GM08714 (cell line): Measurements from ENCODE around the gene PI4KB.
"Not testable (repeated sequence)": the region's sequence is repeated elsewhere in the genome, so short reads cannot be mapped to it uniquely, and the experiment has no call there.

Experiments used
- H3K4me3 ChIP-seq: fragments of 200-500 bp; sonication (Bioruptor generic); 2 replicates; pipeline ENCODE4 v1.5.1; 2014; ENCODE audit warnings: mild to moderate bottlenecking, low read length, inconsistent platforms
- ZNF274 ChIP-seq: IDR thresholded peaks from 2 replicates; pipeline ENCODE4 v1.6.1; 2012; ENCODE audit warnings: mild to moderate bottlenecking, low read depth, low read length

The PI4KB gene

DNA sequence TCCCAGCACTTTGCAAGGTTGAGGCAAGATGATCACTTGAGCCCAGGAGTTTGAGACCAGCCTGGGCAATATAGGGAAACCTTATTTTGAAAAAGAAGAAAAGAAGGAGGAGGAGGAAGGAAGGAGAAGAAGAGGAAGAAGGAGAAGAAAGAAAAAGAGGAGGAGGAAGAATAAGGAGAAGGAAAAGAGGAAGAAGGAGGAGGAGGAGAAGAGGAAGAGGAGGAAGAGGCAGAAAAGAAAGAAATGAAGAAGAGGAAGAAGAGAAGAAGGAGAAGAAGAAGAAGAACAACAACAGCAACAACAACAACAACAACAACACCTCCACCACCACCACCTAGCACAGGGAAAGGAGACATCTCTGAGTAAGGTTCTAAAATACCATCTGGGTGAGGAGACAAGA lies 34.7 kb upstream of the PI4KB start:
- H3K4me3 ChIP-seq = no peak overlapping the region
- TF ChIP-seq ZNF274 = no peak

- H3K4me3 ChIP-seq = no peak overlapping the region
- no peak for TF ChIP-seq ZNF274
Observed at GRCh38 chr1:151356696-151357095, 29.5 kb upstream of the PI4KB start.

DNA sequence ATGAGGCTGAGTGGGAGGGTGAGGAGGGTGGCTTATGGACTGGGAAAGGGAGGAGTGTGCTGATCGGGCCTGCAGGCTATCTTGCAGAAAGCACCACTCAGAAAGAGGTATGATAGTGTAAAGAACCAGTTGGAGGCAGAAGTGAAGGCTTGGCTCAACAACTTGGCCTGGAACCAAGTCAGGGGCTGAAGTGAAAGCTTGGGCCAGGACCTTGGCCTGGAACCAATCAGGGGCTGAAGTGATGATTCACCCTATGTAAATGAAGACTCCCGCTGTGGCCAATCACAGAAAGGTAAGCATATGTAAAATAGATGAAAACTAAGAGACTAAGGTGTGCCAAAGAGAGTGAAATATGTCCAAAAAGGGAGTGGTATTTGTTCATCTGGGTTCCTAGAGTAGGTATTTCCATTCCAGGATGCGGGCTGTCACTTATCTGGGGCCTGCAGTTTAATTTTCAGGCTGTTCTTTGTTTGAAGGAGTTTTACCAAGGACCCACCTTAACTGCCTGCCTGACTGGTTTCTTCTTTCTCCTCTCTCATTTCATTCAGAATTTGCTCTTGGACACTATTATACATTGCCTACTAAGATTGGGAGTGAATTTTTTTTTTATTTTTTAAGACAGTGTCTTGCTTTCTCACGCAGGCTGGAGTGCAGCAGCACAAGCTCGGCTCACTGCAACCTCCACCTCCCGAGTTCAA lies 25.0 kb upstream of the PI4KB start:
- TF ChIP-seq ZNF274 = no peak
- H3K4me3 ChIP-seq = no peak overlapping the region

GRCh38 chr1:151350323-151350722 lies 23.1 kb upstream of the PI4KB start:
- not testable (repeated sequence) for H3K4me3 ChIP-seq

- no peak for TF ChIP-seq ZNF274
- H3K4me3 ChIP-seq = peak overlapping the region; percentile 52; the same call in 1 of the 2 replicates
Observed at GRCh38 chr1:151347523-151348246, 20.5 kb upstream of the PI4KB start.

DNA sequence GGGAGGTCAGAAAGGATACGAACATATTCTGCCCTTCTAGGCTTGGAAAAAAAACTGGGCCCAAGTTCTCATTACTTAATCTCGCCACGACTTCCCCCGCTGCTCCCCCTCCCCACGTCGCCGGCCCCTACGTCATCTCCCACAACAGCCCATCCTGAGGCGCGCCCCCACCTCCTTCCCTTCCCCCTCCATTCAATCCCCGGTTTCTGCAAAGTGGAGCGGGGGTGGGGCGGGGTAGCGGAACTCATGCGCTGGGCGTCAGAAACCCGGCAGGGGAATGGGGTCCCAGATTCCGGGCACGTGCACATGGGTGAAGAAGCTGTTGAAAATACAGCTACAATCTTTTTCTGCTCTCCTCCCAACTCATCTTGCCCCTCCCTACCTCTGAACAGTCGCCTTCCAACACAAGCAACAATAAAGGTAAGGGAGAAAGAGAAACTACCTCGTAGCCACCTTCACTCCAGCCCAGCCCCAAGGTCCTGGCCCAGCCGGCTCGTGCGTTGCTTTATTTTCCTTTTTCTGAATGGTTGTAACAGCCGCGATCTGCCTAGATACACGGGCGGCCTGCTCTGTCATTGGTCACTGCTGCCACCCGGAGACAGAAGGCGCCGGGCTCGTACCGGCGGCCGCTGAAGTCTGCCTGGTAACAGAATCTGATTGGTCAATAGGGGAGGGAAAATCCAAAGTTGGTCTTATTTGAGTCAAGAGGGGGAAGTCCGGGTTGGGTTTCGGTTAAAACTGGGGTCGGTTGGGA lies 19.7 kb upstream of the PI4KB start, which contains the start of gene RFX5:
Gene RFX5, minus strand, starts transcription at position 484 of the 754 bp plus-strand sequence. CDS start 932 bp downstream, outside the sequence.
- peak within 1 kb of the TSS; percentile 78 for H3K4me3 ChIP-seq
- no peak for TF ChIP-seq ZNF274

DNA sequence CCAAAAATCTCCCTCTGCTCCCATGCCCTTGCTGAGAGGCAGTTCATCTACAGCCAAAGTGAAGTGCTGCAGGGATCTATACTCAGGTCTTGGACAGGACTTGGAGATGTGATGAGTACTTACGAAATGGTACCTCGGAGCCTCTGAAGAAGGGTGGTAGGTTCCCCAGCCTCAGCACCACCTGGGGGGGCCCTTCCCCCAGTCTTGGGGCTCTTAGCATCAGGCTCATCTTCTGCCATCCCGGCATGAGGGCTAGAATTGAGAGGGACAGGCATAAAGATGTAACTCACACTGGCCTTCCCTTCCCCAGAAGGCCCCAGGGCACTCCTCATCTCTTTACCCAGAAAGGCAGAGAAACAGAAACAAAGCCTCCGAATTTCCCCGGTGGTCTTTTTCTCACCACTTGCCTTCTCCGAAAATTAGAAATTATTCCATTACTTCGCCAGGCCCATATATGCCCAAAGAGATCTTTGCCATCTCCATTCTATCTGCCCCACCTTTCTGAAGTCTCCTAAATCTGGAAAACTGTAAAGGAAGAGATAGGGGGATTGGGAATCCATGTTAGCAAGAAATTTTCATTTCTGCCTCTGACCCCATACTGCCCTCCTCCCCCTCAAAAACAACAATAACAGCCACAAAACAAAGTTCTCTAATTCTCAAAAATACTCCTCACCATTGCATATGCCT lies 19.0 kb upstream of the PI4KB start:
- no peak for TF ChIP-seq ZNF274

GRCh38 chr1:151344291-151344690 lies 17.1 kb upstream of the PI4KB start:
- H3K4me3 ChIP-seq = no peak overlapping the region
- no peak for TF ChIP-seq ZNF274

More for the DNA sequence above, 19.0 kb upstream of the PI4KB start:
- H3K4me3 ChIP-seq = peak overlapping the region; percentile 78

GRCh38 chr1:151343587-151343986 lies 16.4 kb upstream of the PI4KB start:
- no peak overlapping the region for H3K4me3 ChIP-seq
- TF ChIP-seq ZNF274 = no peak

DNA sequence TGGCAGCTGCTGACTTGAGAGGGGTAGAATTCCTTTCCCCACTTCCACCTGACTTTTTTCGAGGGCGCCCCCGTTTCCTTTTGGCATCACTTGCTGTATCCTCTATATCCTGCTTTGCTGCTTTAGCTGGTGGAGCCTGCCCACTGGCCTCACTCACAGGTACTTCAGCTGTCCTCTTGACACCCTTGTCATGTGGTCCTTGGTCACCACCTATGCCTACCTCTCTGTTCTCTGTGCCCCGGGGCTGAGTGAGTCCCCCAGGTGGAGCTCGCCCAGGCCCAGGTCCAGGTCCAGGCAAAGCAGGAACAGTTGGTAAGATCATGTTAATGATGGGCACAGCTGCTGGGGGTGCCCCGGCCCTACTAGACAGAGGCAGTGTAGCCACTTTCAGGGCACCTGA lies 15.4 kb upstream of the PI4KB start:
- TF ChIP-seq ZNF274 = no peak

DNA sequence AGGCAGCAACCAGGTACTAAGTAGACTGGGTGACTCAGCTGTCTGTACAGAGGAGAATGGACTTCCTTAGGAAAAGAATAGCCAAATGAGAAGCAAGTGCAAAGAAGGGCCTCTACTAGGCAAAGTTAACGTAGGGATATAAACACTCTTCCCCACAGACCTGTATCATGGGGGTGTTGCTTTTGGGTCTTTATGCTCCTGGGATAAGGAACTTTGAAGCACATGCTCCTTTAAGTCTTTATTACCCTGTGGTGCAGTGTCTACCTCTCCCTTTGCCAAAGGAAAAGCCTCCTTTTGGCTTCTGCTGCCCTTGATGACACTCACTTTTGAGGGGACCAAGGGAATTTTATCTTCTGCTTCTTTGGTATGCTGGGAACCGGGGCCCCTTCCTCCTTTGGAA lies 14.8 kb upstream of the PI4KB start:
- TF ChIP-seq ZNF274 = no peak
- no peak overlapping the region for H3K4me3 ChIP-seq

More for the DNA sequence above, 15.4 kb upstream of the PI4KB start:
- H3K4me3 ChIP-seq = no peak overlapping the region

- no peak for TF ChIP-seq ZNF274
- H3K4me3 ChIP-seq = no peak overlapping the region
Observed at GRCh38 chr1:151340870-151341754, 13.9 kb upstream of the PI4KB start.

DNA sequence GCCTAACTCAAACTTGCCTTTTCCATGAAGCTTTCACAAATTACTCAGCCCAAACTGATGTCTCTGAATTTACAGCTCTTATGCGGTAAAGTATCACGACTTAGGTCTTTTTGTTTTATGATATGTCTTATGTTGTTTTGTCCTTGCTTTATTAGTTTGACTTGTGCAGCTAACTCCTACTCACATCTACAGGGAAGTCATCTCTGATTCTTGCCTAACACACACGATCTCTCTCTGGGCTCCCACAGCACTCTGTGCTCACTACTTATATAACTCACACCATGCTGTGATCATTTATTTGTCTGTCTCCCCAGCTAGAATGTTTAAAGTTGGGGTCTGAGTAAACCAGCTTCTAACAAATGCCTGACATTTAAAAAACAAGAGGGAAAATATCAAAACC lies 9.3 kb upstream of the PI4KB start:
- H3K4me3 ChIP-seq = no peak overlapping the region
- TF ChIP-seq ZNF274 = no peak
